ENCODE results near the gene RNF169.
A peak's percentile ranks its signal among the peaks of the same experiment; 100 is the strongest.
"Not testable (repeated sequence)": the region's sequence is repeated elsewhere in the genome, so short reads cannot be mapped to it uniquely, and the experiment has no call there.

The RNF169 gene

DNA sequence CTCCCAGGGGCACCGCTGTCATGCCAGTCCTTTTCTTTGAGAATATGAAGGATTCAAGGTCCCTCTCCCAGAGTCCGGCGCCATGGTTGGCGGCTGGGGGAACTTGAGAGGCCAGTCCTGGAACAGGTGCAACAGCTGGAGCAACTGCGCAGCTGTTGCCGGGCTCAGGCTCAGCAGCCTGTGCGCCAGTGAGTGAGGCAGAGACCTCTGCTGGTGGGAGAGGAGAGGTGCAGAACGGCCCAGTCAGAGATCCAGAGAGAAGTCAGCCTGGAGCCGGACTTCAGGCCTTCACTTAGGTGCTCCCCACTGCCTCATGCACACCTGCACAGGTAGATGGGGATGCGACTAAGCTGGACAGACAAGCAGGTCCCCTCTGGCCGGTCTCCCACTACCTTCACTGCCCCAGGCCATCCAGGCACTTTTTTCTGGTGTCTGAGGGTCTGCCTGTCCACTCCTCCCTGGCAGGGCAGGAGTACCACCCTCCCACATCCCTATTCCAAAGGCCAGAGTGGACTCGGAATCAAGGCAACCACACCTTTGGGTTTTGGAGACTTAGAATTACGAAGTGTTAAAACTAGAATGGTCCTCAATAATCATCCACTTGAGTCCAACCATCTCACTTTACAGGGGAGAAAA lies 22.0 kb upstream of the RNF169 start:
- DNase-seq (ENCODE audit: low spot score), result peak; percentile 78

DNA sequence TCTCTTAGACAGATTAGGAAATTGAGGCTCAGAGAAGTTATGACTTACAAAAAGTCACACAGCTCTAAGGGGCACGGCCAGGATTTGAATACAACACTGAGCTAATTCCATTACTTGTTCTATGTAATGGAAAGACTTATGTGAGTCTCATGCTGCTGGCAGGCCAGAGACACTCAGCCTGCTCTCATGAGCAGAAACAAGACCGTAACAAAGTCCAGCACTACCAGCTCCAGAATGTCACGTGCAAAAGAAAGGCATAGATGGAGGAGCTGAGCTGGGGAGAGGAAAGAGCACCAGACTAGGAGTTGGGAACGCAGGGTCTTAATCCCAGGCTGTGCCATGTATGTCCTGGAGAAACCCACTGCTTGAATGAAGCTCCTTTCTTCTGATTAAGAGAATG lies 19.3 kb upstream of the RNF169 start:
- DNase-seq (ENCODE audit: low spot score), result no peak

DNA sequence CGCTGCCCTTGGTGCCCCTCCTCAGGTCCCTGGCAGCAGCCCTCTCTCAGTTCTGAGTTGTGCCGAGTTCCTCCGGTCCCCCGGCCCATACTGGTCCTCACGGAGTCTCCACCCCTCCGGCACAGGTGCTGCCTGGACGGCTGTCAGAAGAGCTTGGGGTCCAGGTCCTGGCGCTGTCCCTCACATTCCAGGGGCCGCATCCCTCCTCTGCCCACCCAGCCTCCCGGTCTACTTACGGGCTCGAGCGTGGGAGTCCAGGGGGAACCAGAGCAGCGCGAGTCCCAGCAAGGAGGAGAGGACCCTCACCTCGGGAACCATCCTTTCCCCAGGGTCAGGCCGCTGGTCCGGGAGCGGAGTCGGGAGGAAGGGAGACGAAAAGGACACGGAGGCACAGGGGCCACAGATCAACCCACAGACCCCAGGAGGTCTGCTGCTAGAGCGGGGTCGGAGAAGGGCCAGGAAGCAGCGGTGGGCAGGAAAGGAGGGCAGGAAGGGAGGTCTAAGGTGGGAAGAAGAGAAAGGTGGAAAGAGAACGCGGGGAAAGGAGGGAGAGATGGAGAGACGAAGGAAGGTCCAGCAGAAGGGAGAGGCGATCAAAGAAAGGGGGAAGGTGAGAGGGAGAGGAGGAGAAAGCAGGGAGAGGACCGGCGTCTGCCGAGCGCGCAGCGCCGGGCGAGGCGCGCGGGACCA lies 17.9 kb upstream of the RNF169 start:
- DNase-seq (ENCODE audit: low spot score), result no peak

- DNase-seq (ENCODE audit: low spot score), result no peak
Measured at GRCh38 chr11:74731301-74732094, 17.2 kb upstream of the RNF169 start, which contains the start of gene CHRDL2. TSS of gene CHRDL2 (minus strand) at chr11:74731426. CDS start at chr11:74730888, 538 bp downstream.

DNA sequence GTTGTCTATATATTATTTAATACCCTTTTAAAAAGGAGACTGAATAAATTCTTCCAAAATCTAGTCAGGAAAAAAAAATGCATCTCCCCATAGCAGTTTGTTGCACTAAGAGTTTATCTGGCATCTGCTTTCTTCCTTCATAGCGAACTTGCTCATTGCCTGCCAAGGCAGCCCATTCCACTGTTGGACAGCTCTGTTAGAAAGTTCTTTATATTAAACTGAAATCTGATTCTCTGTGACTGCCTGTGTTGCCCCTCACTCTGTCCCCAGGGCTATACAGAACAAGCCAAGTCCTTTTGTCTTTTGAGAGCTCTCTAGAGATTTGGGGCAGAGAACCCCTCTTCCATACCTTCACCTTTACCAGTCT lies 14.1 kb upstream of the RNF169 start:
- DNase-seq (ENCODE audit: low spot score), result no peak

DNA sequence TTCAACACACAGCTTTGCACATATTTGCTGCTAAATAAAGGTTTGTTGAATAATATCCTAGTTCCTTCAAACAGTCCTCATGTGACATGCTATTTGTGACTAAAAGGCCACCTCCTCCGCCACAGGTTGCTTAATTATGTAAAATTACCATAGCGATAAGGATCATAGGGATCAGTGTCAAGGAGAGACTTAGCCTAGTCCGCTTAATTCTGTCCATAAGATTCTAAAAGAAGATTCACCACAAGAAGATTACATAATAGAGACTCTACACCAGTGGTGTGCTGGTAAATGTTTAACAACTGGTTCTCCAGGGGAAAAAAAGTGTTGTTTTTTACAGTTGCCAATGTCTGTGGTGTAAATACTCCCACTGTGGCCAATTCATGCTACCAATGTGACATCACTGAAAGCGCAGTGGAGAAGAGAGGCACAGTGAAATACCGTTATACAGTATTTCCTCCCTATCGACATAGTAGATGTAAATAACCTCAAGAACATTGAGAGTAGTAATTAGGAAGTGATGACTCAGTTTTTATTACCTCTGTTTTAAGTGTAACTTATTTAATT lies 13.2 kb upstream of the RNF169 start:
- no peak for DNase-seq (ENCODE audit: low spot score)

DNA sequence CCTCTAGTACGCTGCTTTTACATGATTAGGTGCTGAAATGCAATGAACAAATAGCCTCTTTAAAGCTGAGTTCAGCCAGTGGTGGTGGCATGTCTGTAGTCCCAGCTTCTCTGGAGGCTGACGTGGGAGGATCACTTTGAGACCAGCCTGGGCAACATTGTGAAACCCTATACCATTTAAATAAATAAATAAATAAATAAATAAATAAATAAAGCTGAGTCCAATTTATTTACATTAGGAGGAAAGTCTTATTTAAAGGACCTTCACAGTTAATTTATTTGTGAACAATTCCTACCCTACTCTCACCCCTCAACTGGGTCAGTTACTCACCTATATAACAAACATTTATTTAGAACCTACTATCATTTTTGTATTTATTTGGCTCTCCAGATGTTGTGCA lies 12.6 kb upstream of the RNF169 start:
- DNase-seq (ENCODE audit: low spot score), result no peak

- DNase-seq (ENCODE audit: low spot score), result peak; percentile 56
Measured at GRCh38 chr11:74739546-74740270, 8.9 kb upstream of the RNF169 start.

- DNase-seq (ENCODE audit: low spot score), result no peak
Measured at GRCh38 chr11:74742070-74742469, 6.6 kb upstream of the RNF169 start.

DNA sequence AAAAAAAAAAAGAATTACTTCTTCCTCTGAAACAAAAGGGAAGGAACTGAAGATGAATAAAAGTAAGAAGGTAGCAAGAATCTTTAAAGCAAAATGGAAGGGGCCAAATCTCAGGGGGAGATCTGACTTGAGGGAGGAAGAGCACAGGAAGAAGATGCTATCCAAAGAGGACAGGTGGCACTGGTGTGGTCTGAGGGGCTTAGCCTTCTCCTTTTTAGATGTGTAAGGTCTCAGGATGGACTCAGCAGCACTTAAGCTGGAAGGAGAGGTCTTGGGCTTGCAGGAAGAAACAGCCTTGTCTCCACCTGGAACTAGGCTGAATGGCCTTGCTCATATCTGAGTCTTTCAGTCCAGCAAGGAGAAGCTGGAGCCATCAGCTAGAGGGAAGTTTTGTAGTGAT lies 5.0 kb upstream of the RNF169 start:
- DNase-seq (ENCODE audit: low spot score), result no peak

GRCh38 chr11:74744277-74744676 lies 4.4 kb upstream of the RNF169 start:
- no peak for DNase-seq (ENCODE audit: low spot score)

- DNase-seq (ENCODE audit: low spot score), result no peak
Measured at GRCh38 chr11:74746868-74747267, 1.8 kb upstream of the RNF169 start.

DNA sequence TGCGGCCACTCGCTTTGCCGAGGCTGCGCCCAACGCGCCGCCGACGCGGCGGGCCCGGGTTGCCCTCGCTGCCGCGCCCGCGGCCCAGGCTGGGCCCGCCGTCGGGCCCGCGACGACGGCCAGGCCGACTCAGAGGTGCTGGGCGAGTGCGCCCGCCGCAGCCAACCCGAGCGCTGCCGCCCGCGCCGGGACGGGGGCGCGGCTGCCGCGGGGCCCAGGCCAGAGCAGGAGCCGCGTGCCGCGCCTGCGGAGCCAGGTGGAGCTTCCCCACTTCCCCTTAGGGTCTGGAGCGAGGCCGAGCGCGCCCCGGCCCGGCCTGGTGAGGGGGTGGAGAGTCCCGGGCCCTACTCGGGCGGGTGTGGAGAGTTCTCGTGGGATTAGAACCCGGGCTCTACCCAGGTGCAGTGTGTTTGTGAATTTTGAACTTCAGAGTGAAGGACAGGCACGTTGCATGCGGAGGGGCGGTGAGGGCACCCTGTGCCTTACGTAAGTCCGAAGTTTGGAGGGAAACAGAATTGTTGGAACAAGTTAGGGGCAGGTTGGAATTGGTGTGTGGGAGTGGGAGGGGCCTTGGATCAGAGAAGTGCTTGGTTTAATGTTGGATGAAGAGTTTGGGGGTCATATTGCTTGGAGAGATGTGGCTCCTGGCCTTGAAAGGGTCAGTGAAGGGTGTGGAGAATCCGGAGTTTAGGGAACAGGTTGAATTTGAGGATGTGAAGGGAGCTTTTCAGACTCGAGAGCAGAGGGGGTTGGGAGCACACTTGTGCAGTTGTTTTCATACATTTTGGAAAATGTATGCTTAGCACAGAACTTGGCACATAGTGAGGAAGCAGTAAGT lies 697 bp downstream of the RNF169 start:
- peak; percentile 48 for DNase-seq (ENCODE audit: low spot score)

- DNase-seq (ENCODE audit: low spot score), result peak; percentile 27
Measured at GRCh38 chr11:74749965-74750296, 1.3 kb downstream of the RNF169 start.

DNA sequence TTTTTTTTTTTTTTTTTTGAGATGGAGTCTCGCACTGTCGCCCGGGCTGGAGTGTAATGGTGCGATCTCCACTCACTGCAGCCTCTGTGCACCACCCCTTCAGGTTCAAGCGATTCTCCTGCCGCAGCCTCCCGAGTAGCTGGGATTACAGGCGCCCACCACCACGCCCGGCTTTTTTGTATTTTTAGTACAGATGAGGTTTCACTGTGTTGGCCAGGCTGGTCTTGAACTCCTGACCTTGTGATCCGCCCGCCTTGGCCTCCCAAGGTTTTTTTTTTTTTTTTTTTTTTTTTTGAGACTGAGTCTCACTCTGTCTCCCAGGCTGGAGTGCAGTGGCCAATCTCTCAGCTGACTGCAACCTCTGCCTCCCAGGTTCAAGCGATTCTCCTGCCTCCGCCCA lies 1.9 kb downstream of the RNF169 start:
- not testable (repeated sequence) for DNase-seq (ENCODE audit: low spot score)

GRCh38 chr11:74751303-74751702 lies 2.7 kb downstream of the RNF169 start:
- DNase-seq (ENCODE audit: low spot score), result no peak

- no peak for DNase-seq (ENCODE audit: low spot score)
Measured at GRCh38 chr11:74754507-74755252, 6.0 kb downstream of the RNF169 start.

DNA sequence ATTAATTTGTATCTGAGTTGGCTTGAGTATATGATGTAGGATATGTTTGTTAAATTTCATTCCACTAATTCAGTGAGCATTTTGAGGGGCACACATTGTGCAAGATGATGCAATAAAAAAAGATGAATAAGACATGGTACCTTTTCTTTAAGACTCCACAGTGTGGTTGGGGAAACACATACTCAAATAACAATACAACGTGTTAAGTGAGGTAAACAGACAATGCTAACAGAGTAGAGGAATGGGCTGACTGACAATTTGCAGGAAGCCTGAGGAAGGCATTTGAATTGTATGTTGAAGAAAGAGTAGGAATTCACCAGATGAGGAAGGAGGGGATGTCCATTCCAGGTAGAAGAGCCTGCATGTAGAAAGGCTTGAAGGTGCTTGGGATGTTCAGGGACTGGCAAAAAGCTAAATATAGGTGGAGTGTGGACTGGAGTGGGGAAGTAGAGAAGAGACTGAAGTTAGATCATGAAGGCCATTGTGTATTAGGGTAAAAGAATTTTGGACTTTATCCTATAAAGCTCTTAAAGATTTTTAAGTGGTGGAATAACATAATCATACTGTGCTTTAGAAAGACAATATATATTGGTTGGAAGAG lies 6.8 kb downstream of the RNF169 start:
- no peak for DNase-seq (ENCODE audit: low spot score)

- no peak for DNase-seq (ENCODE audit: low spot score)
Measured at GRCh38 chr11:74756571-74756970, 7.9 kb downstream of the RNF169 start.

- DNase-seq (ENCODE audit: low spot score), result no peak
Measured at GRCh38 chr11:74766905-74767304, 18.3 kb downstream of the RNF169 start.
